Measurements from ENCODE around the gene DTNA.
"Not testable (repeated sequence)": the region's sequence is repeated elsewhere in the genome, so short reads cannot be mapped to it uniquely, and the experiment has no call there.

DTNA gene

GRCh38 chr18:34890486-34891085, 180.5 kb downstream of the DTNA start:
- Histone ChIP-seq H3K4me1 (ENCODE audit: control insufficient read depth, insufficient read depth, low read length) (no peaks in the 10 kb centered on the region), H3K4me3 (ENCODE audit: low read length in 2 of 2) (no peak overlapping the region), H3K27me3 (ENCODE audit: control insufficient read depth in 1 of 2, insufficient read depth in 2 of 2, low read length in 2 of 2) (no peaks in the 10 kb centered on the region), H3K36me3 (ENCODE audit: control insufficient read depth in 2 of 2, insufficient read depth in 2 of 2, low read length in 2 of 2) (peaks cover 14 to 26% of the 10 kb centered on the region in 2 donors), H3K27ac (ENCODE audit: low read length) (no peak overlapping the region), H3K9me3 (ENCODE audit: control insufficient read depth in 2 of 2, low read length in 2 of 2) (peaks cover 0 to 3% of the 10 kb centered on the region in 2 donors), H3K9ac (ENCODE audit: low read length in 2 of 2) (no peak overlapping the region)

GRCh38 chr18:34892379-34892778, 182.3 kb downstream of the DTNA start:
- peaks cover 11 to 21% of the 10 kb centered on the region in 2 donors for H3K36me3 ChIP-seq (ENCODE audit: control insufficient read depth in 2 of 2, insufficient read depth in 2 of 2, low read length in 2 of 2)
- H3K27me3 ChIP-seq (ENCODE audit: control insufficient read depth in 1 of 2, insufficient read depth in 2 of 2, low read length in 2 of 2): no peaks in the 10 kb centered on the region
- peaks cover 0 to 3% of the 10 kb centered on the region in 2 donors for H3K9me3 ChIP-seq (ENCODE audit: control insufficient read depth in 2 of 2, low read length in 2 of 2)
- H3K27ac ChIP-seq (ENCODE audit: low read length): no peak overlapping the region
- no peaks in the 10 kb centered on the region for H3K4me1 ChIP-seq (ENCODE audit: control insufficient read depth, insufficient read depth, low read length)
- H3K4me3 ChIP-seq (ENCODE audit: low read length in 2 of 2): no peak overlapping the region
- no peak overlapping the region for H3K9ac ChIP-seq (ENCODE audit: low read length in 2 of 2)

DNA sequence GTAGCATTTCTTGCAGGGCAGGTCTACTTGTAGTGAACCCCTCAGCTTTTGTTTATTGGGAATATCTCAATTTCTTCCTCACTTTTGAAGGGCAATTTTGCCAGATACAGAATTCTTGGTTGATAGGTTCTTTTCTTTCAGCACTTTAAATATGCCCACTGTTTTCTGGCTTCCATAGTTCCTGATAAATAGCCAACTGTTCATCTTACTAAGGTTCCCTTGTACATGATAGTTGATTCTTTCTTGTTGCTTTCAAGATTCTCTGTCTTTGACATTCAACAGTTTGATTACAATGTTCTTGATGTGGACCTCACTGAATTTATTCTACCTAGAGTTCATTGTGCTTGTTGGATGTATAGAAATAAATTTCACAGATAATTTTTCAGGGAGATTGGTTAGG, 183.1 kb downstream of the DTNA start:
- Histone ChIP-seq H3K4me3 (ENCODE audit: low read length in 2 of 2) (no peak overlapping the region), H3K9ac (ENCODE audit: low read length in 2 of 2) (no peak overlapping the region), H3K9me3 (ENCODE audit: control insufficient read depth in 2 of 2, low read length in 2 of 2) (peaks cover 0 to 3% of the 10 kb centered on the region in 2 donors), H3K27ac (ENCODE audit: low read length) (no peak overlapping the region), H3K27me3 (ENCODE audit: control insufficient read depth in 1 of 2, insufficient read depth in 2 of 2, low read length in 2 of 2) (no peaks in the 10 kb centered on the region), H3K4me1 (ENCODE audit: control insufficient read depth, insufficient read depth, low read length) (no peaks in the 10 kb centered on the region), H3K36me3 (ENCODE audit: control insufficient read depth in 2 of 2, insufficient read depth in 2 of 2, low read length in 2 of 2) (peaks cover 4 to 17% of the 10 kb centered on the region in 2 donors)

DNA sequence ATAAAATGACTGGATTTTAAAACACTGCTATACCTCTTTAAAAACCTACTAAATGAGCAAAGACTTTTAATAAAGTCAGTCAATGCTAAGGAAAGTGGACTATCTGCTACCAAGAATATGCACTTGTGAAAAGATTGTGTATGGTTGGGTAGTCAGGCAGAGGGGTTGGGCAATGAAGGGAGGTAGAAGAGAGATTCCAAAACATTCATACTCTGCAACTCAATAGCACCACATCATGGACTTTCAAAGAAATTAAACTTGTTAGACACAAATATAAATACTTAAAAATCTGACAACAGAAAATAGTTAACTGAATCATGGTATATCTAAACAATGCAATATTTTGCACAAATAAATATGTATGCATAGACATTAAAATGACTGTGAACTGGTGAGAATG, 191.2 kb downstream of the DTNA start:
- Histone ChIP-seq H3K9me3 (ENCODE audit: control insufficient read depth in 2 of 2, low read length in 2 of 2) (no peaks in the 10 kb centered on the region), H3K27me3 (ENCODE audit: control insufficient read depth in 1 of 2, insufficient read depth in 2 of 2, low read length in 2 of 2) (no peaks in the 10 kb centered on the region), H3K27ac (ENCODE audit: low read length) (no peak overlapping the region), H3K36me3 (ENCODE audit: control insufficient read depth in 2 of 2, insufficient read depth in 2 of 2, low read length in 2 of 2) (no peaks in the 10 kb centered on the region), H3K4me1 (ENCODE audit: control insufficient read depth, insufficient read depth, low read length) (no peaks in the 10 kb centered on the region), H3K9ac (ENCODE audit: low read length in 2 of 2) (no peak overlapping the region), H3K4me3 (ENCODE audit: low read length in 2 of 2) (no peak overlapping the region)

- no peaks in the 10 kb centered on the region for H3K27me3 ChIP-seq (ENCODE audit: control insufficient read depth in 1 of 2, insufficient read depth in 2 of 2, low read length in 2 of 2)
- H3K36me3 ChIP-seq (ENCODE audit: control insufficient read depth in 2 of 2, insufficient read depth in 2 of 2, low read length in 2 of 2): no peaks in the 10 kb centered on the region
- H3K9me3 ChIP-seq (ENCODE audit: control insufficient read depth in 2 of 2, low read length in 2 of 2): no peaks in the 10 kb centered on the region
- no peak overlapping the region for H3K27ac ChIP-seq (ENCODE audit: low read length)
- H3K9ac ChIP-seq (ENCODE audit: low read length in 2 of 2): no peak overlapping the region
- H3K4me3 ChIP-seq (ENCODE audit: low read length in 2 of 2): no peak overlapping the region
- H3K4me1 ChIP-seq (ENCODE audit: control insufficient read depth, insufficient read depth, low read length): no peaks in the 10 kb centered on the region
Observed at GRCh38 chr18:34904994-34905393, 194.9 kb downstream of the DTNA start.

DNA sequence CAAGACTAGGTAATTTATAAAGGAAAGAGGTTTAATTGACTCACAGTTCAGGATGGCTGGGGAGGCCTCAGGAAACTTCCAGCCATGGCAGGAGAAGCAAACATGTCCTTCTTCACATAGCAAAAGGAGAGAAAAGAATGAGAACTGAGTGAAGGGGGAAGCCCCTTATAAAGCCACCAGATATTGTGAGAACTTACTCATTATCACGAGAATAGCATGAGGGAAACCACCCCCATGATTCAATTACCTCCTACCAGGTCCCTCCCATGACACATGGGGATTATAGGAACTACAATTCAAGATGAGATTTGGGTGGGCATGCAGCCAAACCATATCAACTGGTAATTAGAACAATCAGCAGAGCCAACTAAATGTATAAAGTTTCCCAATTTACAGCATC, 196.9 kb downstream of the DTNA start:
- not testable (repeated sequence) for H3K4me3 ChIP-seq (ENCODE audit: low read length in 2 of 2); H3K36me3 ChIP-seq (ENCODE audit: control insufficient read depth in 2 of 2, insufficient read depth in 2 of 2, low read length in 2 of 2); H3K27me3 ChIP-seq (ENCODE audit: control insufficient read depth in 1 of 2, insufficient read depth in 2 of 2, low read length in 2 of 2); H3K27ac ChIP-seq (ENCODE audit: low read length); H3K4me1 ChIP-seq (ENCODE audit: control insufficient read depth, insufficient read depth, low read length); H3K9me3 ChIP-seq (ENCODE audit: control insufficient read depth in 2 of 2, low read length in 2 of 2); H3K9ac ChIP-seq (ENCODE audit: low read length in 2 of 2)

DNA sequence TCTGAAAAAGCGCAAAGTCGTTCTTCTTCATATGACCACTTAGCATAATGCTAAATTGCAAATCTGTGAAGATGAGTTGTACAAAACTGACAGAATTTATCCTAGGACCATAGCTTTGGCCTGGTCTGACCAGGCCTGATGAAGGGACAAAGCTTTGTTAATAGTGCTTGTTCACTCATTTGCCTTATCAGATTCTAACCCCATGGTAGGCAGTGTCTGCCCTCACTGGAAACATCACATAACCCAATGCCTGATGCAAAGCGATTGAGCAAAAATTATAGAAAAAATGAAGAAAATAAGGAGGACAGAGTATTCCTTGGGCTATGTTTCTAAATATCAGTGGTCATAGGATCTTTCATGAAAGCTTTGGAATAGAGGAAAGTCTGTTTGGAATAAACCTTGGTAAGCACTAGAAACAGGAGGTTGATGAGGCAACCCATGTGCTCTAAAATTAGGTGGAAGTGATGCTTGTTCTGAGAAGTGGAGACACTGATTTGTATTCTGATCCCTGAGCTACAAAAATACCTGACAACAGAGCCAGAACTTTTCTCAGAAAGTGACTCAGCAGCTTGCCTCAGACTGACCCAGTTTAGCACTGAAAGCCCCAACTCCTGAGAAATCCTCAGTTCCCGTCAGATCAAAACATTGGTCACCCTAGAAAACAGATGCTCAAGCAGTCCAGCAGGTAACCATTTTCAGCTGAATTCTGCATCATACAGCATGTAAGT, 199.7 kb downstream of the DTNA start:
- H3K27me3 ChIP-seq (ENCODE audit: control insufficient read depth in 1 of 2, insufficient read depth in 2 of 2, low read length in 2 of 2): no peaks in the 10 kb centered on the region
- H3K27ac ChIP-seq (ENCODE audit: low read length): no peak overlapping the region
- H3K4me3 ChIP-seq (ENCODE audit: low read length in 2 of 2): no peak overlapping the region
- H3K9ac ChIP-seq (ENCODE audit: low read length in 2 of 2): no peak overlapping the region
- no peaks in the 10 kb centered on the region for H3K9me3 ChIP-seq (ENCODE audit: control insufficient read depth in 2 of 2, low read length in 2 of 2)
- H3K36me3 ChIP-seq (ENCODE audit: control insufficient read depth in 2 of 2, insufficient read depth in 2 of 2, low read length in 2 of 2): no peaks in the 10 kb centered on the region
- H3K4me1 ChIP-seq (ENCODE audit: control insufficient read depth, insufficient read depth, low read length): no peaks in the 10 kb centered on the region

- Histone ChIP-seq H3K9ac (ENCODE audit: low read length in 2 of 2) (no peak overlapping the region), H3K4me3 (ENCODE audit: low read length in 2 of 2) (no peak overlapping the region), H3K27me3 (ENCODE audit: control insufficient read depth in 1 of 2, insufficient read depth in 2 of 2, low read length in 2 of 2) (no peaks in the 10 kb centered on the region), H3K9me3 (ENCODE audit: control insufficient read depth in 2 of 2, low read length in 2 of 2) (no peaks in the 10 kb centered on the region), H3K27ac (ENCODE audit: low read length) (no peak overlapping the region), H3K4me1 (ENCODE audit: control insufficient read depth, insufficient read depth, low read length) (no peaks in the 10 kb centered on the region), H3K36me3 (ENCODE audit: control insufficient read depth in 2 of 2, insufficient read depth in 2 of 2, low read length in 2 of 2) (no peaks in the 10 kb centered on the region)
Observed at GRCh38 chr18:34911081-34911480, 201.0 kb downstream of the DTNA start.

GRCh38 chr18:34911661-34912384, 201.7 kb downstream of the DTNA start:
- no peak overlapping the region for H3K4me3 ChIP-seq (ENCODE audit: low read length in 2 of 2)
- no peak overlapping the region for H3K27ac ChIP-seq (ENCODE audit: low read length)
- H3K4me1 ChIP-seq (ENCODE audit: control insufficient read depth, insufficient read depth, low read length): no peaks in the 10 kb centered on the region
- no peak overlapping the region for H3K9ac ChIP-seq (ENCODE audit: low read length in 2 of 2)
- no peaks in the 10 kb centered on the region for H3K27me3 ChIP-seq (ENCODE audit: control insufficient read depth in 1 of 2, insufficient read depth in 2 of 2, low read length in 2 of 2)
- H3K36me3 ChIP-seq (ENCODE audit: control insufficient read depth in 2 of 2, insufficient read depth in 2 of 2, low read length in 2 of 2): no peaks in the 10 kb centered on the region
- no peaks in the 10 kb centered on the region for H3K9me3 ChIP-seq (ENCODE audit: control insufficient read depth in 2 of 2, low read length in 2 of 2)

GRCh38 chr18:34913837-34914661, 204.0 kb downstream of the DTNA start:
- no peak overlapping the region for H3K27ac ChIP-seq (ENCODE audit: low read length)
- no peaks in the 10 kb centered on the region for H3K27me3 ChIP-seq (ENCODE audit: control insufficient read depth in 1 of 2, insufficient read depth in 2 of 2, low read length in 2 of 2)
- H3K9ac ChIP-seq (ENCODE audit: low read length in 2 of 2): no peak overlapping the region
- no peak overlapping the region for H3K4me3 ChIP-seq (ENCODE audit: low read length in 2 of 2)
- H3K4me1 ChIP-seq (ENCODE audit: control insufficient read depth, insufficient read depth, low read length): no peaks in the 10 kb centered on the region
- H3K9me3 ChIP-seq (ENCODE audit: control insufficient read depth in 2 of 2, low read length in 2 of 2): no peaks in the 10 kb centered on the region
- no peaks in the 10 kb centered on the region for H3K36me3 ChIP-seq (ENCODE audit: control insufficient read depth in 2 of 2, insufficient read depth in 2 of 2, low read length in 2 of 2)
